Ascending aorta (tissue), 2 donors: ENCODE results near the gene SESN3. TPM values are rescaled to one million over a fixed set of nuclear protein-coding genes. Genes with fewer than 3 reads are reported as not detected.
A peak's percentile ranks its signal among the peaks of the same experiment; 100 is the strongest.
"Not testable (repeated sequence)": the region's sequence is repeated elsewhere in the genome, so short reads cannot be mapped to it uniquely, and the experiment has no call there.

ENCODE experiments used
- DNase-seq, 2 donors: peaks; one replicate each; pipeline ENCODE4 v3.0.0-alpha.2; 2019; ENCODE audit warnings: low spot score in 2 of 2
- H3K27ac ChIP-seq, 2 donors: fragments of 200-600 bp; sonication (generic); one replicate each; pipeline ENCODE4 v1.5.1; 2016 to 2017; ENCODE audit warnings: mild to moderate bottlenecking in 1 of 2
- H3K27me3 ChIP-seq: fragments of 200-600 bp; sonication (generic); one replicate; pipeline ENCODE4 v1.5.1; 2017
- H3K36me3 ChIP-seq, 2 donors: fragments of 200-600 bp; sonication (generic); one replicate each; pipeline ENCODE4 v1.5.1; 2016
- H3K4me1 ChIP-seq, 2 donors: fragments of 200-600 bp; sonication (generic); one replicate each; pipeline ENCODE4 v1.5.1; 2016 to 2017; ENCODE audit warnings: mild to moderate bottlenecking in 1 of 2
- H3K4me3 ChIP-seq, 2 donors: fragments of 200-600 bp; sonication (generic); one replicate each; pipeline ENCODE4 v1.5.1; 2016 to 2017; ENCODE audit warnings: mild to moderate bottlenecking in 1 of 2
- H3K9me3 ChIP-seq, 2 donors: fragments of 200-600 bp; sonication (generic); one replicate each; pipeline ENCODE4 v1.5.1; 2016
- intact Hi-C: fragments of 100-400 bp; cut with DNase I; formaldehyde crosslinking; loops from one replicate; pipeline ENCODE4 v1.15.1; 2023
- total RNA-seq: library from RNA; depleted of rRNA; stranded (reverse); fragments of >200 nt; gene quantifications from one replicate; pipeline ENCODE4 v1.1.0, GENCODE V29; 2016
- TF ChIP-seq, protein P1 (sequence below), 3 experiments: fragments of 200-600 bp in 2 of 3; fragments of 450-650 bp in 1 of 3; sonication (generic) in 2 of 3; IDR thresholded peaks; one replicate each; pipeline ENCODE4 v1.5.1; 2016 to 2019; ENCODE audit warnings: antibody characterized with exemption in 3 of 3, mild to moderate bottlenecking in 1 of 3, moderate library complexity in 1 of 3

Gene SESN3
- total RNA-seq, 1 donor from 2014 or later, result 15.1 TPM

DNA sequence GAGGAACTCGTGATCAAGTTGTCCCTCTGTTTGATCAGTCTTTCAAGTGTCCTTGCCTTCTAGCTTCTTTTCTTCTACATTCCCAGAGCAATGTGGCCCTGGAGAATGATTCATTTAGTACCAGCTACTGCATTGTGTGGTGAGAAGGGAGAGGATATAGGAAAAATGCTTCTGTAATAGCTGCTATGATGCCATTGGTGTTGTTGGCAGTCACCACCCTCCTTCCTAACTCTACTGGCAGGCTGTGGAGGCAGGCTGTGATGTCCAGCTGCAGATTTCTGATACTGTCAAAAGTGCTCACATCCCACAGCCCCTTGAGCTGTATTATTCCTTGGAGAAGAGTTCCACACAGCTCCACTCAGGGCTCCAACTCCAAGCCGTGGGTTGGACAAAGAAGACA lies 88.6 kb downstream of the SESN3 start:
- H3K27ac ChIP-seq, result no peak overlapping the region
- H3K4me1 ChIP-seq, result no peaks in the 10 kb centered on the region
- TF ChIP-seq, protein P1, sequence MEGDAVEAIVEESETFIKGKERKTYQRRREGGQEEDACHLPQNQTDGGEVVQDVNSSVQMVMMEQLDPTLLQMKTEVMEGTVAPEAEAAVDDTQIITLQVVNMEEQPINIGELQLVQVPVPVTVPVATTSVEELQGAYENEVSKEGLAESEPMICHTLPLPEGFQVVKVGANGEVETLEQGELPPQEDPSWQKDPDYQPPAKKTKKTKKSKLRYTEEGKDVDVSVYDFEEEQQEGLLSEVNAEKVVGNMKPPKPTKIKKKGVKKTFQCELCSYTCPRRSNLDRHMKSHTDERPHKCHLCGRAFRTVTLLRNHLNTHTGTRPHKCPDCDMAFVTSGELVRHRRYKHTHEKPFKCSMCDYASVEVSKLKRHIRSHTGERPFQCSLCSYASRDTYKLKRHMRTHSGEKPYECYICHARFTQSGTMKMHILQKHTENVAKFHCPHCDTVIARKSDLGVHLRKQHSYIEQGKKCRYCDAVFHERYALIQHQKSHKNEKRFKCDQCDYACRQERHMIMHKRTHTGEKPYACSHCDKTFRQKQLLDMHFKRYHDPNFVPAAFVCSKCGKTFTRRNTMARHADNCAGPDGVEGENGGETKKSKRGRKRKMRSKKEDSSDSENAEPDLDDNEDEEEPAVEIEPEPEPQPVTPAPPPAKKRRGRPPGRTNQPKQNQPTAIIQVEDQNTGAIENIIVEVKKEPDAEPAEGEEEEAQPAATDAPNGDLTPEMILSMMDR (IDR thresholded peaks at IDR 0.05), result no peak
- no peaks in the 10 kb centered on the region for H3K9me3 ChIP-seq
- H3K27me3 ChIP-seq, result no peaks in the 10 kb centered on the region
- H3K36me3 ChIP-seq, result no peaks in the 10 kb centered on the region
- intact Hi-C loops, result loop anchor here (5.0 kb wide), 1 partner anchor 35 kb away; no protein-coding TSS in a partner anchor
- DNase-seq, result no peak
- H3K4me3 ChIP-seq, result no peak overlapping the region

DNA sequence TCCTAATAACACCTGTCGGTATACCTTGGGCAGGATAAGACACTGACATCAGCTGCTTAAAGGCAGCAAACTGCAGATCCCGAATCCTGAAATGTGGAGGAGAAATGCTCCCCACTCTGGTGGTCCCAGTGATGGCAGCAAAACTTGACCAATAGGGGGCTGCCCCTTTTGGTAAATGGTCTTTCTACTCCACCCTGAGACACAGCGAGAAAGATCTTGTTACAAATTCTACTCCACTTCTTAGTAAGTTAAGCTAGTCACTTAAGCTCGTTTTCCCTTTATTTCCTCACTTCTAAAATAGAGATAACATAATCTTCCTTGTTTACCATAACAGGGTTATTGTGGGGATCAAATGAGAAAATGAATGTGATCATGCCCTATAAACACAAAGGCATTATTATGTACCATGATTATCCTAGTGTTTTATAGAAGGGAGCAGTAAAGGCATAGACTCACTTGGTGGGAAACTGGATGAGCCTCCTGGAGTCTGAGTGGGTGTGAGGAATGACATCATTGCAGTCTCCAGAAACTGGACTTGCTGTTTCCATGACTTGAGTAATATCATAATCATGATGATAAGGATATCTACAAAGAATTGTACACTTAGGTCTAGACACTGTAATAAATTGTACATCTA lies 90.5 kb downstream of the SESN3 start:
- H3K4me1 ChIP-seq, result no peaks in the 10 kb centered on the region
- H3K4me3 ChIP-seq, result no peak overlapping the region
- H3K27ac ChIP-seq, result no peak overlapping the region
- no peaks in the 10 kb centered on the region for H3K27me3 ChIP-seq
- H3K36me3 ChIP-seq, result no peaks in the 10 kb centered on the region
- H3K9me3 ChIP-seq, result no peaks in the 10 kb centered on the region
- no peak for DNase-seq
- TF ChIP-seq, protein P1 (IDR thresholded peaks at IDR 0.05), result no peak
- intact Hi-C loops, result loop anchor here (5.0 kb wide), 1 partner anchor 33 kb away; no protein-coding TSS in a partner anchor

DNA sequence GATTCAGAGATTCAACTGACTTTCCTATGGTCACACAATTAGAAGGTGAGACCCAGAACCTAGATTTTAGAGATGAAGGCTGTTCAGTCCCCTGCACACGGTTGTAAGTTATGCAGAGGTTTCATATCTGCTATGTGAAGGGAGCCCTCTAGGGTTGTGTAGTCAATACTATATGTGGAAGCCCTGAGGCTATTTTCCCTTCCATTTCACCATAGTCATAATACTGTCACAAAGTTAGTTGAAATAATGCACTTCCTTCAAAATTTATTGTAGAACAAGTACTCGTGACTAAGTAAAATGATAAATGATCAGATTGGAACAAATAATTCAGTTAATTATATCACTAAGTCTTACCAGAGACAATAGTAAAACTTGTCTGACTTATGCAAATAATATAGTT lies 92.6 kb downstream of the SESN3 start:
- TF ChIP-seq, protein P1 (IDR thresholded peaks at IDR 0.05), result peak in 2 of 3 experiments; percentile 29 to 37
- Histone ChIP-seq H3K4me1 (no peaks in the 10 kb centered on the region), H3K9me3 (no peaks in the 10 kb centered on the region), H3K27me3 (no peaks in the 10 kb centered on the region), H3K36me3 (no peaks in the 10 kb centered on the region), H3K4me3 (no peak overlapping the region), H3K27ac (no peak overlapping the region)
- DNase-seq, result no peak
- intact Hi-C loops, result no loop called here

DNA sequence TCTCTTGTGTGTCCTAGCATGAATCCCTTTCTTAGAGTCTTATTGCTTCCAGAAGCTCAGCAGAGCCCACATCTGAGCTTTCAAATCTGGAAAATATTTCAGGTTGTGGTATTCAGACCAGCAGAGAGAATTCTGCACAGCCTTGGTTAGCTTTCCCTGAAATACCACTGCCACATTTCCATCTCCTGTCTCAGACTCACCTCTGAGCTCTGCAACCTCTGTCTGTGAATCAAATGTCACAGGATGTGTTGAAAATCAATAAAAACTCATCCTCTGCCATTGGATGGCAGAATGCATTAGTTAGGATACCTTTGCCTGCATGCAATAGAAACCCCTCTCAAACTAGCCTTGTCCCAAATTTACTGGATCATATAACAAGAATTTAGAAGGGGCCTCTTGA lies 93.7 kb downstream of the SESN3 start:
- Histone ChIP-seq H3K9me3 (no peaks in the 10 kb centered on the region), H3K4me1 (no peaks in the 10 kb centered on the region), H3K27me3 (no peaks in the 10 kb centered on the region), H3K36me3 (peaks cover under 1 to 4% of the 10 kb centered on the region in 2 donors), H3K4me3 (no peak overlapping the region), H3K27ac (no peak overlapping the region)
- no peak for DNase-seq
- intact Hi-C loops, result no loop called here
- TF ChIP-seq, protein P1 (IDR thresholded peaks at IDR 0.05), result no peak

DNA sequence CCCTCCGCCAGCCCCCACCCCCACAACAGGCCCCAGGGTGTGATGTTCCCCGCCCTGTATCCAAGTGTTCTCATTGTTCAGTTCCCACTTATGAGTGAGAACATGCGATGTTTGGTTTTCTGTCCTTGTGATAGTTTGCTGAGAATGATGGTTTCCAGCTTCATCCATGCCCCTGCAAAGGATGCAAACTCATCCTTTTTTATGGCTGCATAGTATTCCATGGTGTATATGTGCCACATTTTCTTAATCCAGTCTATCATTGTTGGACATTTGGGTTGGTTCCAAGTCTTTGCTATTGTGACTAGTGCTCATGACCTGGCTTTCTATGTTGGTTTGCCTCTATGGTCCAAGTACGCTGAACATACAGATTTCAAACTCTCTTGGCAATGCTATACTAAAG lies 94.3 kb downstream of the SESN3 start:
- H3K27me3 ChIP-seq, H3K4me1 ChIP-seq, H3K36me3 ChIP-seq, H3K9me3 ChIP-seq, intact Hi-C loops, DNase-seq, H3K27ac ChIP-seq, H3K4me3 ChIP-seq: not testable (repeated sequence)

DNA sequence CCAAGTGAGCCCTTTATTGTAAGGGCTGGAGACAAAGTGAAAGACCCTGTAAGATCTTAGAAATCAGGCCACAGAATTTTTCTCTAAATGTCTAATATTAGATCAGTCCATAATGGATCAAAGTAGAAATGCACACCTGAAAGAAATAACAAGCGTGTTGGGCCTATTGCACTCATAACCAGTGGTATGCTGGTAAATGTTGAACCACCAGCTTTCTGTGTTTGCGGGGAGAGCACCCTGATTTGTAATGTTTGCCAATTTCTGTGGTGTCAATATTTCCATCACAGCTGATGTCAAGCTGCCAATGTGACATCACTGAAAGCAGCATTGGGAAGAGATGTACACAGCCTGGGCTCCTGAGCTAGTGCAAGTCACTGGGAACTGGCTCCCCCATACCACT lies 95.1 kb downstream of the SESN3 start:
- no peak overlapping the region for H3K27ac ChIP-seq
- TF ChIP-seq, protein P1 (IDR thresholded peaks at IDR 0.05), result no peak
- H3K4me3 ChIP-seq, result no peak overlapping the region
- DNase-seq, result no peak
- intact Hi-C loops, result no loop called here
- H3K27me3 ChIP-seq, result no peaks in the 10 kb centered on the region
- no peaks in the 10 kb centered on the region for H3K9me3 ChIP-seq
- peaks cover 3 to 12% of the 10 kb centered on the region in 2 donors for H3K36me3 ChIP-seq
- H3K4me1 ChIP-seq, result no peaks in the 10 kb centered on the region
